DND-41 (cell line): ENCODE results near the gene CLDN6.

Experiments
- ATAC-seq: fragments of 200-7000 bp; cut with Tn5 transposase; 3 replicates; pipeline ENCODE4 v1.9.1; 2021; ENCODE audit warnings: low read depth; ENCODE audit not compliant: insufficient read depth
- DNase-seq: peaks from one replicate; pipeline ENCODE4 v3.0.0-alpha.2; 2020
- H2AFZ ChIP-seq: 2 replicates; pipeline ENCODE4 v1.6.0; 2012; ENCODE audit warnings: low read depth, low read length
- H3K27ac ChIP-seq: 2 replicates; pipeline ENCODE4 v1.5.1; 2012; ENCODE audit warnings: low read length, inconsistent platforms
- H3K27me3 ChIP-seq: fragments of 200-600 bp; sonication (generic); 2 replicates; pipeline ENCODE4 v1.6.0; 2012; ENCODE audit warnings: low read length, mild to moderate bottlenecking, inconsistent platforms; ENCODE audit not compliant: insufficient read depth, poor library complexity
- H3K36me3 ChIP-seq: 2 replicates; pipeline ENCODE4 v1.5.1; 2012; ENCODE audit warnings: low read length, inconsistent platforms; ENCODE audit not compliant: insufficient read depth
- H3K4me1 ChIP-seq: 2 replicates; pipeline ENCODE4 v1.5.1; 2012; ENCODE audit warnings: mild to moderate bottlenecking, low read length; ENCODE audit not compliant: insufficient read depth
- H3K4me2 ChIP-seq: 2 replicates; pipeline ENCODE4 v1.6.0; 2012; ENCODE audit warnings: mild to moderate bottlenecking, moderate library complexity, low read length, inconsistent platforms; ENCODE audit not compliant: insufficient read depth
- H3K4me3 ChIP-seq, 2 experiments: fragments of 200-600 bp in 1 of 2; shearing (Covaris generic) in 1 of 2; 2 replicates each; pipeline ENCODE4 v1.5.1; 2012 to 2016; ENCODE audit warnings: inconsistent platforms in 2 of 2, low read length in 2 of 2, mild to moderate bottlenecking in 2 of 2, low read depth in 1 of 2, moderate library complexity in 1 of 2
- H3K79me2 ChIP-seq: 2 replicates; pipeline ENCODE4 v1.6.0; 2012; ENCODE audit warnings: low read length, inconsistent platforms; ENCODE audit not compliant: insufficient read depth
- H3K9ac ChIP-seq: 2 replicates; pipeline ENCODE4 v1.6.0; 2012; ENCODE audit warnings: low read depth, mild to moderate bottlenecking, inconsistent platforms, low read length, moderate library complexity
- H3K9me3 ChIP-seq: 2 replicates; pipeline ENCODE4 v1.5.1; 2012; ENCODE audit warnings: low read length, moderate library complexity, mild to moderate bottlenecking, inconsistent platforms; ENCODE audit not compliant: insufficient read depth, severe bottlenecking
- H4K20me1 ChIP-seq: 2 replicates; pipeline ENCODE4 v1.6.0; 2012; ENCODE audit warnings: low read length; ENCODE audit not compliant: insufficient read depth
- EZH2 ChIP-seq: IDR thresholded peaks from 3 replicates; pipeline ENCODE4 v1.6.1; 2012; ENCODE audit warnings: borderline replicate concordance, low read depth, mild to moderate bottlenecking, moderate library complexity, low read length, inconsistent platforms; ENCODE audit not compliant: severe bottlenecking
- TF ChIP-seq, protein P1 (sequence below): IDR thresholded peaks from 2 replicates; pipeline ENCODE4 v1.5.1; 2012; ENCODE audit warnings: borderline replicate concordance, low read length, moderate library complexity, mild to moderate bottlenecking; ENCODE audit not compliant: poor library complexity, severe bottlenecking; ENCODE audit errors: extremely low read depth

Gene CLDN6

DNA sequence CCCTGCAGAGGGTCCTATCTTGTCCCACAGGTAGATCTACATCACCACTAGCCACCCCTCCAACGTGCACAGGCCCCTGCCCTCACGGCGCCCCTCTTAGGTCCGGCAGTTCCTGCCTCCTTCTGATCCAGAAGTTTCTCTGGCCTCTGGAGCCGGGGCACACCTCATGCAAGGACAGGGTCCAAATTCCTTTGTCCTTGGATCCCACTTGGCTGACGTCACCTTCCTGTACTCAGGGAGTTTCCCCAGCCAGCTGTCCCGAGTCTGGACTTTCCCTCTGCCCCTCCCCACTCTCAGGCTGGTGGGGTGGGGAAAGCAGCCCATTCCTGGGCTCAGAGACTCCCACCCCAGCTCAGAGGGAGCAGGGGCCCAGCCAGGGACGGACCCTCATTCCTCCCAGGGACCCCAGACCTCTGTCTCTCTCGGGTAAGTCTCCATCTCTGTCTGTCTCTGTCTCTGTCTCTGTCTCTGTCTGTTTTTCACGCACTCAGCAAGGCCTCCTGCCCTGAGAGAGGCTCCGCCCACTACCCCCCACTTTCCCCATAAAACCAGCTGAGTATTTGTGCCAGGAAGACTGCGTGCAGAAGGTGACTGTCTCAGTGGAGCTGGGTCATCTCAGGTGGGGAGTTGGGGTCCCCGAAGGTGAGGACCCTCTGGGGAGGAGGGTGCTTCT lies 47.2 kb upstream of the CLDN6 start, which contains the start of gene IL32:
Gene IL32, plus strand, starts transcription at position 572 of the 673 bp plus-strand sequence. CDS start 172 bp downstream, outside the sequence.
- H3K4me3 ChIP-seq, result peak within 1 kb of the TSS; percentile 41 to 93
- TF ChIP-seq, protein P1, sequence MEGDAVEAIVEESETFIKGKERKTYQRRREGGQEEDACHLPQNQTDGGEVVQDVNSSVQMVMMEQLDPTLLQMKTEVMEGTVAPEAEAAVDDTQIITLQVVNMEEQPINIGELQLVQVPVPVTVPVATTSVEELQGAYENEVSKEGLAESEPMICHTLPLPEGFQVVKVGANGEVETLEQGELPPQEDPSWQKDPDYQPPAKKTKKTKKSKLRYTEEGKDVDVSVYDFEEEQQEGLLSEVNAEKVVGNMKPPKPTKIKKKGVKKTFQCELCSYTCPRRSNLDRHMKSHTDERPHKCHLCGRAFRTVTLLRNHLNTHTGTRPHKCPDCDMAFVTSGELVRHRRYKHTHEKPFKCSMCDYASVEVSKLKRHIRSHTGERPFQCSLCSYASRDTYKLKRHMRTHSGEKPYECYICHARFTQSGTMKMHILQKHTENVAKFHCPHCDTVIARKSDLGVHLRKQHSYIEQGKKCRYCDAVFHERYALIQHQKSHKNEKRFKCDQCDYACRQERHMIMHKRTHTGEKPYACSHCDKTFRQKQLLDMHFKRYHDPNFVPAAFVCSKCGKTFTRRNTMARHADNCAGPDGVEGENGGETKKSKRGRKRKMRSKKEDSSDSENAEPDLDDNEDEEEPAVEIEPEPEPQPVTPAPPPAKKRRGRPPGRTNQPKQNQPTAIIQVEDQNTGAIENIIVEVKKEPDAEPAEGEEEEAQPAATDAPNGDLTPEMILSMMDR, result no peak
- TF ChIP-seq EZH2, result no peak
- peak within 1 kb of the TSS; percentile 57 for H2AFZ ChIP-seq
- peaks cover 5% of the 10 kb centered on the region; the same call in 1 of the 2 replicates for H4K20me1 ChIP-seq
- peaks cover 42% of the 10 kb centered on the region for H3K36me3 ChIP-seq
- peak within 1 kb of the TSS; percentile 92 for H3K27ac ChIP-seq
- H3K79me2 ChIP-seq, result peaks cover 43% of the 10 kb centered on the region
- peak within 1 kb of the TSS; percentile 66 for H3K9ac ChIP-seq
- no peaks in the 10 kb centered on the region for H3K9me3 ChIP-seq
- peak within 1 kb of the TSS; percentile 85 for H3K4me2 ChIP-seq
- H3K27me3 ChIP-seq, result no peaks in the 10 kb centered on the region
- ATAC-seq (peak; percentile 57), DNase-seq (peak; percentile 67)
- H3K4me1 ChIP-seq, result peaks cover 59% of the 10 kb centered on the region

DNA sequence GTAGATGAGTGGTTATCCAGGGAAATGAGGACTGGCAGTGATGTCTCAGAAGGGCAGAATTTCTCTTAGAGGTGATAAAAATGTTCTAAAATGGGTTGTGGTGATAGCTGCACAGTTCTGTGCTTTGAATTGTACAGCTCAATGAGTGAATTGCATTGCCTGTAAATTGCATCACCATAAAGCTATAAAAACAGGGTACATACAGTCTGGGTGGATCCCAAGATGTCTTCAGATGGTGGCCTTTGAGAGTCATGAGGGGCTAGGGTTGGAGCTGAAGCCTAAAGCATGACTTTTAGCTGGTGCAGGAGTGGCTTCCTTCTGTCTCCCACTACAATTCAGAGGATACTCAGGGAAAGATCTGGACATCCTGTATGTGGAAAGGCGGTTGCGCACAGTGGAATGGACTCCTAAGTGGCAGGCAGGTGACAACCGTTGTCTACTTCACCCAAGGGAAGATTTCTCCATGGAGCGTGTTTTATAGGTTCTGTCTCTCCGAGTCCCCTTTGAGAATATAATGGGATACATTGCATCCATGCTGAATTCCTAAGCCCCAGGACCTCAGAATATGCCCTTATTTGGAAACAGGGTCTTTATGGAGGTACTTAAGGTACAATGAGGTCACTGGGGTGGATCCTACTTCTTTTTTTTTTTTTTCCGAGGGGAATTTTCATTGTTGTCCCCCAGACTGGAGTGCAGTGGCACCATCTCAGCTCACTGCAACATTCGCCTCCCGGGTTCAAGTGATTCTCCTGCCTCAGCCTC lies 45.8 kb upstream of the CLDN6 start:
- Histone ChIP-seq H3K36me3 (peaks cover 35% of the 10 kb centered on the region), H3K4me3 (no peak overlapping the region), H3K9ac (no peak overlapping the region), H3K4me1 (peaks cover 57% of the 10 kb centered on the region), H3K27me3 (no peaks in the 10 kb centered on the region), H3K79me2 (peaks cover 46% of the 10 kb centered on the region), H3K27ac (no peak overlapping the region; the same call in 1 of the 2 replicates), H4K20me1 (peaks cover 5% of the 10 kb centered on the region; the same call in 1 of the 2 replicates), H3K4me2 (no peak overlapping the region), H2AFZ (no peak overlapping the region), H3K9me3 (no peaks in the 10 kb centered on the region)
- TF ChIP-seq, protein P1, result no peak
- TF ChIP-seq EZH2, result no peak
- no peak for DNase-seq
- no peak for ATAC-seq

DNA sequence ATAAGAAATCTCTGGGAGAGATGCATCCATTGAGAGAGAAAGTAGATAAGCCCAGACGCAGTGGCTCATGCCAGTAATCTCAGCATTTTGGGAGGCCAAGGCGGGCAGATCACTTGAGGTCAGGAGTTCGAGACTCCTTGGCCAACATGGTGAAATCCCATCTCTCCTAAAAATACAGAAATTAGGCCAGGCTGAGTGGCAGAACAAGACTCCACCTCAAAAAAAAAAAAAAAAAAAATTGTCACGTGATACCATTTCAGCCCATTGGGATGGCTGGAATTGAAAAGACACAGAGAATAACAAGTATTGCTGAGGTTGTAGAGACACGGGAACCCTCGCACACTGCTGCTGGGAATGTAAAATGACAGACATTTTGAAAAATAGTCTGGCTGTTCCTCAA lies 44.6 kb upstream of the CLDN6 start:
- ATAC-seq, result no peak

More for the DNA sequence above, 44.6 kb upstream of the CLDN6 start:
- Histone ChIP-seq H3K4me3 (no peak overlapping the region), H3K36me3 (peaks cover 28% of the 10 kb centered on the region), H4K20me1 (peaks cover 7% of the 10 kb centered on the region; the same call in 1 of the 2 replicates), H3K4me1 (peaks cover 55% of the 10 kb centered on the region), H3K9ac (no peak overlapping the region), H3K27ac (no peak overlapping the region), H3K27me3 (no peaks in the 10 kb centered on the region), H2AFZ (no peak overlapping the region), H3K4me2 (no peak overlapping the region), H3K79me2 (peaks cover 47% of the 10 kb centered on the region), H3K9me3 (no peaks in the 10 kb centered on the region)
- no peak for DNase-seq
- TF ChIP-seq EZH2, result no peak
- TF ChIP-seq, protein P1, result no peak
